ENCODE results near the gene CPE.

DNA sequence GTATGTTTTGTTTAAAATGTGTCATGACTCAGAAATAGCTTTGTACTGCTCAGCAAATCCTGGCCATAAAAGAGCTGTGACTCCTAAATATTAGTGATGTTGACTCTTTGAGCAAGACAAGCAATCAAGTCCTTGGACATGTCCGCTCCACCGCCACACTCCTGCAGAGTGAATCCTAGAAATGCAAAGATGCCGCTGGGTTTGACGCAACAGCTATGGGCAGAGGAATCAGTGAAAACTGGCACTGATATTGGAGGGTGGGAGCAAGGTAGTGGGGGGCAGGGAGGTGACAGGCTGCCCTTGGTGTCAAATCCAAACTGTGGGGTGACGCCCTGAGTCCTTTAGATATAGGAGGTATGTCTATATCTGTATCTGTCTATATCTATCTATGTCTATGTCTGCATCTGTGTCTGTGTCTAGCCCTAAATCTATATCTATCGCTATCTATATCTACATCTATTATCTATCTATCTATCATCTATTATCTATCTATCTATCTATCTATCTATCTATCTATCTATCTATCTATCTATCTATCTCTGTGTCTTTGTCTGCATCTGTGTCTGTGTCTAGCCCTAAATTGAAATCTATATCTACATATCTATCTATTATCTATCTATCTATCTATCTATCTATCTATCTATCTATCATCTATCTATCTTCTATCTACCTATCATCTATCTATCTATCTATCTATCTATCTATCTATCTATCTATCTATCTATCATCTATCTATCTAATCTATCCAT lies 129.7 kb downstream of the CPE start:
- TF ChIP-seq, protein P1, sequence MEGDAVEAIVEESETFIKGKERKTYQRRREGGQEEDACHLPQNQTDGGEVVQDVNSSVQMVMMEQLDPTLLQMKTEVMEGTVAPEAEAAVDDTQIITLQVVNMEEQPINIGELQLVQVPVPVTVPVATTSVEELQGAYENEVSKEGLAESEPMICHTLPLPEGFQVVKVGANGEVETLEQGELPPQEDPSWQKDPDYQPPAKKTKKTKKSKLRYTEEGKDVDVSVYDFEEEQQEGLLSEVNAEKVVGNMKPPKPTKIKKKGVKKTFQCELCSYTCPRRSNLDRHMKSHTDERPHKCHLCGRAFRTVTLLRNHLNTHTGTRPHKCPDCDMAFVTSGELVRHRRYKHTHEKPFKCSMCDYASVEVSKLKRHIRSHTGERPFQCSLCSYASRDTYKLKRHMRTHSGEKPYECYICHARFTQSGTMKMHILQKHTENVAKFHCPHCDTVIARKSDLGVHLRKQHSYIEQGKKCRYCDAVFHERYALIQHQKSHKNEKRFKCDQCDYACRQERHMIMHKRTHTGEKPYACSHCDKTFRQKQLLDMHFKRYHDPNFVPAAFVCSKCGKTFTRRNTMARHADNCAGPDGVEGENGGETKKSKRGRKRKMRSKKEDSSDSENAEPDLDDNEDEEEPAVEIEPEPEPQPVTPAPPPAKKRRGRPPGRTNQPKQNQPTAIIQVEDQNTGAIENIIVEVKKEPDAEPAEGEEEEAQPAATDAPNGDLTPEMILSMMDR (IDR thresholded peaks at IDR 0.05): no peak
- no peak for TF ChIP-seq POLR2A (IDR thresholded peaks at IDR 0.05)

Measured in lower leg skin (tissue), 3 donors.